Coronary artery (tissue), 2 donors: ENCODE data around the gene ARFGAP1.

Experiments
- DNase-seq: peaks from one replicate; pipeline ENCODE4 v3.0.0-alpha.2; 2017; ENCODE audit warnings: low spot score
- H3K27ac ChIP-seq, 2 donors: fragments of 200-600 bp; sonication (generic); one replicate each; pipeline ENCODE4 v1.5.1; 2016 to 2019
- H3K4me3 ChIP-seq: fragments of 200-600 bp; sonication (generic); 2 replicates; pipeline ENCODE4 v1.5.1; 2016; ENCODE audit warnings: mild to moderate bottlenecking, moderate library complexity
- CTCF ChIP-seq: fragments of 200-600 bp; sonication (generic); IDR thresholded peaks from one replicate; pipeline ENCODE4 v1.5.1; 2019; ENCODE audit warnings: antibody characterized with exemption

The ARFGAP1 gene

GRCh38 chr20:63317061-63317460 lies 44.4 kb downstream of the ARFGAP1 start:
- Histone ChIP-seq H3K27ac (no peak overlapping the region), H3K4me3 (no peak overlapping the region)
- no peak for TF ChIP-seq CTCF
- DNase-seq = no peak

- DNase-seq = no peak
These were observed 45.1 kb downstream of the ARFGAP1 start for GRCh38 chr20:63317601-63318291.

GRCh38 chr20:63318391-63319163 lies 46.0 kb downstream of the ARFGAP1 start:
- Histone ChIP-seq H3K4me3 (no peak overlapping the region), H3K27ac (no peak overlapping the region)
- DNase-seq = no peak
- no peak for TF ChIP-seq CTCF

More at GRCh38 chr20:63317601-63318291, 45.1 kb downstream of the ARFGAP1 start:
- Histone ChIP-seq H3K4me3 (no peak overlapping the region), H3K27ac (no peak overlapping the region)
- TF ChIP-seq CTCF = no peak

- no peak overlapping the region for H3K4me3 ChIP-seq
- no peak for TF ChIP-seq CTCF
- DNase-seq = no peak
- no peak overlapping the region for H3K27ac ChIP-seq
These were observed 46.8 kb downstream of the ARFGAP1 start for GRCh38 chr20:63319164-63320040.

GRCh38 chr20:63320041-63320511 lies 47.5 kb downstream of the ARFGAP1 start:
- no peak for DNase-seq
- no peak for TF ChIP-seq CTCF
- H3K4me3 ChIP-seq = no peak overlapping the region
- H3K27ac ChIP-seq = no peak overlapping the region

GRCh38 chr20:63320616-63321147 lies 48.1 kb downstream of the ARFGAP1 start:
- no peak for TF ChIP-seq CTCF
- no peak for DNase-seq
- Histone ChIP-seq H3K4me3 (no peak overlapping the region), H3K27ac (no peak overlapping the region)
